PC-9 (cell line): ENCODE data around the gene ARMC12.

Source experiments
- EZH2 ChIP-seq: fragments of 200-600 bp; sonication (generic); IDR thresholded peaks from 2 replicates; pipeline ENCODE4 v1.8.0; 2017; ENCODE audit warnings: antibody characterized with exemption, low read depth
- TF ChIP-seq, protein P1 (sequence below): fragments of 200-600 bp; sonication (generic); conservative IDR thresholded peaks from 2 replicates; pipeline ENCODE4 v1.6.1; 2017; ENCODE audit warnings: mixed run types, antibody characterized with exemption, mild to moderate bottlenecking, moderate library complexity

DNA sequence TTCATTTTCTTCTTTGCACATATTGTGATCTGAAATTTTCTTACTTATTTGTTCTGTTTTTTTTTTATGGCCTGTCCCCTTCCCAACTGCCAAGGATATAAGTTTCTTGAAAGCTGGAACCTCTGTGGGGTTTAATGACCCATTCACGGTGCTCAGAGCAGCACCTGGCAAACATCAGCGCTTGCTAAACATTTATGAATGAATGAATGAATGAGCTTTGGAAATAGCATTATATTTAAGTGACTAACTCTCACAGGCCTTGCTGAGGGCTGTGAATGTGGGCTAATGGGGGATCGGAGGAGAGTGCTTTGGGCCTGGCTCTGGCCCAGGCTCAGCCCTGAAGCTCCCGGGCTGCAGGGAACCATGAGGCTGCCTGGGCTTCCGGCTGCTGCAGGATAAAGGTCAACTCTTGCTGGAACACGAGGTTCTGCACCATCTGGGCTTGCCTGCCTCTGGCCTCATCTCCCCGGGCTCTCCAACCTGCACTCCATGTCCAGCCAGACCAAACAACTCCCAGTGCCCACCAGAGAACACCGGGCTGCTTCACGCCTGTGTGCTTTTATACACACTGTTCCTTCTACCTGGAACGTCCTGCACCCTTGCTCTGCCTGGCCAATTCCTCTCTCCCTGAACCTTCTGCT lies 14.6 kb upstream of the ARMC12 start:
- TF ChIP-seq, protein P1, sequence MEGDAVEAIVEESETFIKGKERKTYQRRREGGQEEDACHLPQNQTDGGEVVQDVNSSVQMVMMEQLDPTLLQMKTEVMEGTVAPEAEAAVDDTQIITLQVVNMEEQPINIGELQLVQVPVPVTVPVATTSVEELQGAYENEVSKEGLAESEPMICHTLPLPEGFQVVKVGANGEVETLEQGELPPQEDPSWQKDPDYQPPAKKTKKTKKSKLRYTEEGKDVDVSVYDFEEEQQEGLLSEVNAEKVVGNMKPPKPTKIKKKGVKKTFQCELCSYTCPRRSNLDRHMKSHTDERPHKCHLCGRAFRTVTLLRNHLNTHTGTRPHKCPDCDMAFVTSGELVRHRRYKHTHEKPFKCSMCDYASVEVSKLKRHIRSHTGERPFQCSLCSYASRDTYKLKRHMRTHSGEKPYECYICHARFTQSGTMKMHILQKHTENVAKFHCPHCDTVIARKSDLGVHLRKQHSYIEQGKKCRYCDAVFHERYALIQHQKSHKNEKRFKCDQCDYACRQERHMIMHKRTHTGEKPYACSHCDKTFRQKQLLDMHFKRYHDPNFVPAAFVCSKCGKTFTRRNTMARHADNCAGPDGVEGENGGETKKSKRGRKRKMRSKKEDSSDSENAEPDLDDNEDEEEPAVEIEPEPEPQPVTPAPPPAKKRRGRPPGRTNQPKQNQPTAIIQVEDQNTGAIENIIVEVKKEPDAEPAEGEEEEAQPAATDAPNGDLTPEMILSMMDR: no peak
- no peak for TF ChIP-seq EZH2
